ENCODE results near the gene TENM4.

GRCh38 chr11:79422866-79423265 is 18.0 kb downstream of the TENM4 start:
- TF ChIP-seq TAF1 (conservative IDR thresholded peaks at IDR 0.05) (no peak), GABPA (IDR thresholded peaks at IDR 0.05 in 1 of 2, conservative IDR thresholded peaks at IDR 0.05 in 1 of 2) (no peak), RXRA (IDR thresholded peaks at IDR 0.05) (no peak), CTCF (IDR thresholded peaks at IDR 0.05; ENCODE audit: low read depth, low read length, missing input control) (no peak)
